Superior temporal gyrus (tissue), 1 donor: ENCODE results near the gene IL1RAPL1.

Experiments
- DNase-seq: peaks from one replicate; pipeline ENCODE4 v3.0.0-alpha.2; 2016; ENCODE audit errors: extremely low spot score

Gene IL1RAPL1

GRCh38 chrX:29636331-29636730 lies 1049.1 kb downstream of the IL1RAPL1 start:
- no peak for DNase-seq

DNA sequence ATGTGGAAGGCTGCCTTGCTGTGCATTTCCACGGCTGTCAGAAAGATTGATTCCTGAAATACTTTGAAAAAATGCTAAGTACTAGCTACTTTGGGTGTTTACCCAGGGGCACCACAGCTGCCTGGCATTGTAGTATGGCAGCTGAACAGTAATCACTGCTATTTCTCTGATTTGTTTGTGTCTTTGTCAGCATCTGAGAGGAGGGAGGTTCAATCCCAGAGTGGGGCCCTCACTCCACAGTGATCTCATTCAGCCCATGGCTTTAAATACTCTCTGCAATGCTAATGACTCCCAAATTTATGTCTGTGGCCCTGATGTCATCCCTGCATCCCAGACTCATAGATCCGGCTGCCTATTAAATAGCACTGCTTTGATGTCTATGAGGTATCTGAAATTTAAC lies 1052.9 kb downstream of the IL1RAPL1 start:
- no peak for DNase-seq

- no peak for DNase-seq
Observed at GRCh38 chrX:29641461-29641860, 1054.2 kb downstream of the IL1RAPL1 start.

- DNase-seq = no peak
Observed at GRCh38 chrX:29643181-29643580, 1055.9 kb downstream of the IL1RAPL1 start.

DNA sequence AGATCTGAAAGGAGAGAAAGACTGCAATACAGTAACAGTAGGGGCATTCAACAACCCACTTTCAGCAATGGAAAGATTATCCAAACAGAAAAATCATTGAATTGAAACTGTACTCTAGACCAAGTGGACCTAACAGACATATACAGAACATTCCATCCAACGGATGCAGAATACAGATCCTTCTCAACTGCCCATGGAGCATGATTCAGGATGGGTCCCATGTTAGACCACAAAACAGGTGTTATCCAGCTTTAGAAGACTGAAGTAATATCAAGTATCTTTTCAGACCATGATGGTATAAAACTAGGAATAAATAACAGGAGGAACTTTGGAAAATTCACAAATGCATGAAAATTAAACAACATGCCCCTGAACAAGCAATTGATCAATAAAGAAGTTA lies 1060.9 kb downstream of the IL1RAPL1 start:
- no peak for DNase-seq

GRCh38 chrX:29652484-29652883 lies 1065.2 kb downstream of the IL1RAPL1 start:
- DNase-seq = no peak

DNA sequence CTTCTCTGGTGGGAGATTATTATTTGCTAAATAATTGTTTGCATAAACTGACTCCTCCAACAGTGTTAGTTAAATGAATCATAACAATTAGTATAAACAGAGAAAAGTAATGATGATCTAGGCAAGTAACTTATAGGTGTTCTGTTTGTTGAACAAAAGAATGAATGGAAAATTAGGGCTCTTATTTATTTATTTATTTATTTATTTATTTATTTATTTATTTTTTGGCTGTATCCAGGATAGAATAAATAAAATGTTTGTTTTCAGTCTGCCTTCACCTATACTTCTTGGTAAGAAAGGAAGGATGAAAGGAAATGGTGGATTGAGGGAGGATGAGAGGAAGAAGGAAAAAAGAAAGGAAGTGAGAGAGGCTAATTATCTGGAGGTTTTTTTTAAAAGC lies 1066.5 kb downstream of the IL1RAPL1 start:
- no peak for DNase-seq

DNA sequence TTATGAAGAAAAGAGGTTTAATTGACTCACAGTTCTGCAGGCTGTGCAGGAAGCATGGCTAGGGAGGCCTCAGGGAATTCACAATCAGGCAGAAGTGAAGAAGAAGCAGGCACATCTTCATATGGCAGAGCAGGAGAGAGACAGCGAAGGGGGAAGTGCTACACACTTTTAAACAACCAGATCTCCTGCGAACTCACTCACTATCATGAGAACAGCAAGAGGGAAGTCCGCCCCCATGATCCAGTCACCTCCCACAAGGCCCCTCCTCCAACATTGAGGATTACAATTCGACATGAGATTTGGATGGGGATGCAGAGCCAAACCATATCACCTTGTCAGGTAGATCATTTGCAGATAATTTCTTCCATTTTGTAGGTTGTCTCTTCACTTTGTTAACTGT lies 1072.7 kb downstream of the IL1RAPL1 start:
- no peak for DNase-seq

DNA sequence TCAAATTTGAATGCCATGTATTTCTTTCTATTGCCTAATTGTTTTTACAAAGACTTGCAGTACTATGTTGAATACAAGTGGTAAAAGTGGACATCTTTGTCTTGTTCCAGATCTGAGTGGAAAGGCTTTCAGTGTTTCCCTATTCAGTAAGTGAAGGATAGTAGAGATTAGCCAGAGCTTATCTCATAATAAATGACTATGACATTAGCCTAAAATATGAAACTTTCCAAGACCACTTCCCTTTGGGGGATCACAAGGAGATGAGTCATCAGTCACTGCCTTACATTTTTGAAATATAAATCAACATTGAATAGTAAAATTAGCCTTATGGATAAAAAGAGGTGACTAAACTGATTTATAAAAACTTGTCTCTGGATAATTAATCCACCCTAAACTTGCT lies 1074.0 kb downstream of the IL1RAPL1 start:
- DNase-seq = no peak

GRCh38 chrX:29662101-29662500 lies 1074.9 kb downstream of the IL1RAPL1 start:
- DNase-seq = no peak

DNA sequence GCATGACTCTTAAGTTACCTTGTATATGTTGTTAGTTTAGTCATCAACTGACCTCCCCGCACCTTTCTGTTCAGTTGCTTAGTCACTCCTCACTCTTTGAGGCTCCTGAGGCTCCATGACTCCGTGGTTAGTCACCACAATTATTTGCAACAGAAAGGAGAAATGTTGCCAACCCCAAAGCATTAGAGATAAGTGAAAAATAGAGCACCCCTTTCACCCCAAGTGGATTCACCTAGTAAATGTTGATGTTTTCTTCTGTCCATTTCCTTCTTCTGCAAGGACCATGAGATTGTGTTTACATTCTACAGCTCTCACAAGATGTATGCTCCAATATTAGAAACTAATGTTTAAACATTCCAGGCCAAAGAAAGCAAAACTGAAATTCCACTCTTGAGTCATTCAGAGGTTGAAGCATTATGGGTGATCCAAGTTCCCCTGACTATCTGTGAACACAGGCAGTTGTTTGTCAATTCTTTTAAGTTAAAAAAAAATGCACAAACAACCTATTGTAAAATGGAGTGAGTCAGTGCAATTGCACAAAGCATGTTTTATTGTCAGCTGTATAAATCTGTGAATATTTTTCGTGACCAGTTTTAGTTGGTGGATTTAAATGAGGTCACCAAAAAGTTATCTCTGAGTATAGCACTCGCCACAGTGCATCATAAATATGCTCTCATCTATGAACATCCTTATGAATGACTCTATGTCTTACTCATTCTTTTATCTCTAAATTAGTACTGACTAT lies 1075.7 kb downstream of the IL1RAPL1 start:
- DNase-seq = peak; percentile 86

DNA sequence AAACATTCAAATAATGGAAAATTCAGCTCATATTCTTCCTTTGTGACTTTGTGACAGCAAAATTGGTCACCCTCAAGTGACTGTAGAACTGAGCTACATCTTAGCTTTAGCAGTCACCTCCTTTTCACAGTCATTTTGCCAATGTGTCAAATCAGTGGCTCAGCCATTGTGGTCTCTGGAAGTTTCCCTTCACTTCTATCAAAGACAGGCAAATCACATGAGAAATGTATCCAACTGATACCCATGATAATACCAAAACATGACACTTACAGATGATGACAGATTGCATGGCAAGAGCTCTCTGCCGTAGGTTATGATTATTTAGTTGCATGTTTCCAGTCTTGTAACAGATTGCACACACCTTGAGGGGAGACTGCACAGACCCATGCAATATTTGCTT lies 1078.3 kb downstream of the IL1RAPL1 start:
- no peak for DNase-seq

DNA sequence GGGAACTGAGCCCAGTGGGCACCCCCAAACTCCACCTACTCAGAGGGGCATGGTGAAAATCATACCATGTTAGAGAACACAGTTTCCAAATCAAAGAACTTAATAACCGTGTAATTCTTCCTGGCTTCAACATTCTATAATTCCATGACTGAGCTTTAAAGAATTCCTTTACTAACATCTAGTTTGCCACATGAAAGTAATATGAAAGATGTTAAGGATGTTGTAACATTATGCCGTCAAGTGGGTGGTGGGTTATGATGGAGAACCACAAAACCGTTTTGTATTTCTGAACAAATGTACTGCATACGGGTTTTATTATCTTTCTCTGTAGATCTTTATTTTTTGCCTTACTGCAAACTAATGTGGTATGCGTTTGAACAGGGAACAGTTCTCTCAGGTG lies 1079.1 kb downstream of the IL1RAPL1 start:
- DNase-seq = no peak

GRCh38 chrX:29671421-29671820 lies 1084.2 kb downstream of the IL1RAPL1 start:
- no peak for DNase-seq

- peak; percentile 41 for DNase-seq
Observed at GRCh38 chrX:29687687-29688086, 1100.4 kb downstream of the IL1RAPL1 start.

GRCh38 chrX:29690061-29690460 lies 1102.8 kb downstream of the IL1RAPL1 start:
- DNase-seq = no peak

DNA sequence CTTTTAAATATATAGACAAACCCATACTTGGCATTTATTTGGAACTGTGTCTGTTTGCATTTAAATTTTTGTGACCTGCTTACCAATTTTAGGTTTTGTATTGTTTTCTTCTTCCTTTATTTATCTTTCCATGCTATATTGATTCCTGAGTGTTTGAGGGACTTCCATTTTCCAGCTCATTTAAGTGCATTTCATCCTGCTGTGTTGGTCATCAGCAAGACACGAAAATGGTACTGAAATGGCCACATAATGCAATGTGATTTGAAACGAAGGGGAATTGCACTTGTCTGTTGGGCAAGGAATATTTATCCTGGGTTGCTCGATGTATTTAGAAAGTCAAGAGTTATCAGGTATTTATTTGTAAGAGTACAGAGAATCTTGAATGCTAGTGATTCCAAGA lies 1103.8 kb downstream of the IL1RAPL1 start:
- DNase-seq = no peak

DNA sequence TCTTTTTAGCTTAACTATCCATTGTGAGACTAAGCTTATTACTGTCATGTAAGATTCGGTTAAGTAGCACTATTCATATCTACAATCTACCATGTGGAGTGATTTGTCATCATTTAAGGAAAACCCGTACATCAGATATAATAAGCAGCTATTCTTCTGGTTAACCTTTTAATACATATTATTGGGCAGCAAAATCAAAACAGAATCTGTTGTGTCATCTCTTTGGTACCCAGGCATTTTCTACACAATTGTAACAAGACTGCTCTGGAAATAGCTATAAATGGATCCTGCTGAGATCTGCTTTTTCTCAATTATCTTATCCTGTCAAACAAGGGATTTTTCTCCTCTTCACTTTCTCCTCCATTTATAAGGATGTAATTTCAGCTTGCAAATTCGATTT lies 1106.7 kb downstream of the IL1RAPL1 start:
- DNase-seq = no peak

GRCh38 chrX:29699239-29699638 lies 1112.0 kb downstream of the IL1RAPL1 start:
- DNase-seq = no peak

DNA sequence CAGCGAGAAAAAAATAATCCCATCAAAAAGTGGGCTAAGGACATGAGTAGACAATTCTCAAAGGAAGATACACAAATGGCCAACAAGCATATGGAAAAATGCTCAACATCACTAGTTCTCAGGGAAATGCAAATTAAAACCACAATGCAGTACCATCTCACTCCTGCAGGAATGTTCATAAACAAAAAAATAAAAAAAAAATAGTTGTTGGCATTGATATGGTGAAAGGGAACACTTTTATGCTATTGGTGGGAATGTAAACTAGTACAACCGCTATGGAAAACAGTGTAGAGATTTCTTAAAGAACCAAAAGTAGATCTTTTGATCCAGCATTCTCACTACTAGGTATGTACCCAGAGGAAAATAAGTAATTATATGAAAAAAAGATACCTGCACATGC lies 1119.8 kb downstream of the IL1RAPL1 start:
- no peak for DNase-seq

- DNase-seq = no peak
Observed at GRCh38 chrX:29721152-29721551, 1133.9 kb downstream of the IL1RAPL1 start.

GRCh38 chrX:29724316-29724715 lies 1137.1 kb downstream of the IL1RAPL1 start:
- DNase-seq = no peak

- peak; percentile 79 for DNase-seq
Observed at GRCh38 chrX:29726811-29727210, 1139.6 kb downstream of the IL1RAPL1 start.

GRCh38 chrX:29728639-29729038 lies 1141.4 kb downstream of the IL1RAPL1 start:
- no peak for DNase-seq
